Fibroblast of lung (primary cell): ENCODE data around the gene LITAF.
"Not testable (repeated sequence)": the region's sequence is repeated elsewhere in the genome, so short reads cannot be mapped to it uniquely, and the experiment has no call there.

ENCODE experiments used
- CTCF ChIP-seq, 2 donors: IDR thresholded peaks in 1 of 2; conservative IDR thresholded peaks in 1 of 2; 1 replicate in 1 of 2; 2 replicates in 1 of 2; pipeline ENCODE4 v1.5.1; 2011 to 2012; ENCODE audit warnings: low read length in 2 of 2, control low read depth in 1 of 2, inconsistent platforms in 1 of 2, low read depth in 1 of 2, mild to moderate bottlenecking in 1 of 2
- EZH2 ChIP-seq: IDR thresholded peaks from 2 replicates; pipeline ENCODE4 v1.5.1; 2012; ENCODE audit warnings: low read length, control low read depth, mild to moderate bottlenecking; ENCODE audit errors: missing control alignments

DNA sequence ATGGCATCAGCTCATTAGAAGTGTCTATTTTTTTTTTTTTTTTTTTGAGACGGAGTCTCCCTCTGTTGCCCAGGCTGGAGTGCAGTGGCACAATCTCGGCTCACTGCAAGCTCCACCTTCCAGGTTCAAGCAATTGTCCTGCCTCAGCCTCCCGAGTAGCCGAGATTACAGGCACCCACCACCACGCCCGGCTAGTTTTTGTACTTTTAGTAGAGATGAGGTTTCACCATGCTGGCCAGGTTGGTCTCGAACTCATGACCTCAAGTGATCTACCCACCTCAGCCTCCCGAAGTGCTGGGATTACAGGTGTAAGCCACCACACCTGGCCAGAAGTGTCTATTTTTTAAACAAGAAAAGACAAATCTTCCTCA, 9.4 kb downstream of the LITAF start:
- TF ChIP-seq CTCF (conservative IDR thresholded peaks at IDR 0.05 in 1 of 2, IDR thresholded peaks at IDR 0.05 in 1 of 2; ENCODE audit: low read depth in 1 of 2, low read length in 2 of 2); EZH2: not testable (repeated sequence)
